Glutamatergic neuron (in vitro differentiated cells): ENCODE measurements around the gene SCD5. TPM values are rescaled to one million over a fixed set of nuclear protein-coding genes. Genes with fewer than 3 reads are reported as not detected.

Experiments
- DNase-seq: peaks from one replicate; pipeline ENCODE4 v3.0.0; 2022
- H3K27ac Mint-ChIP-seq: one replicate; pipeline ENCODE4 v1.8.0; 2020; ENCODE audit warnings: mild to moderate bottlenecking, mixed read lengths, inconsistent platforms; ENCODE audit not compliant: unreplicated experiment
- H3K27me3 Mint-ChIP-seq: one replicate; pipeline ENCODE4 v1.8.0; 2020; ENCODE audit warnings: mild to moderate bottlenecking, moderate library complexity, mixed read lengths, inconsistent platforms; ENCODE audit not compliant: unreplicated experiment
- H3K36me3 Mint-ChIP-seq: one replicate; pipeline ENCODE4 v1.8.0; 2020; ENCODE audit warnings: mild to moderate bottlenecking, mixed read lengths, inconsistent platforms; ENCODE audit not compliant: unreplicated experiment
- H3K4me1 Mint-ChIP-seq: one replicate; pipeline ENCODE4 v1.8.0; 2020; ENCODE audit warnings: mild to moderate bottlenecking, low read depth, mixed read lengths, inconsistent platforms; ENCODE audit not compliant: unreplicated experiment
- H3K4me3 Mint-ChIP-seq: one replicate; pipeline ENCODE4 v1.8.0; 2020; ENCODE audit warnings: mild to moderate bottlenecking, mixed read lengths, inconsistent platforms; ENCODE audit not compliant: unreplicated experiment
- H3K9me3 Mint-ChIP-seq: one replicate; pipeline ENCODE4 v1.8.0; 2020; ENCODE audit warnings: mild to moderate bottlenecking, moderate library complexity, mixed read lengths, inconsistent platforms; ENCODE audit not compliant: unreplicated experiment
- CTCF ChIP-seq: fragments of 200-600 bp; sonication (generic); IDR thresholded peaks from one replicate; pipeline ENCODE4 v1.5.0; 2021; ENCODE audit not compliant: partially characterized antibody, unreplicated experiment
- total RNA-seq: library from RNA; stranded (reverse); fragmentation: NEBNext Ultra II Directional; extraction: Animal tissue kit (Norgen Biotek cat#: 25700); gene quantifications from one replicate; pipeline ENCODE4 v1.2.1, GENCODE V29; 2021; ENCODE audit not compliant: unreplicated experiment

Gene SCD5
- total RNA-seq, 1 donor from 2014 or later, result 31.9 TPM

- peaks cover 15% of the 10 kb centered on the region for H3K4me1 Mint-ChIP-seq
- no peak for DNase-seq
- H3K9me3 Mint-ChIP-seq, result peaks cover 8% of the 10 kb centered on the region
- peaks cover 2% of the 10 kb centered on the region for H3K27me3 Mint-ChIP-seq
- H3K4me3 Mint-ChIP-seq, result no peak overlapping the region
- no peak for TF ChIP-seq CTCF
- H3K27ac Mint-ChIP-seq, result no peak overlapping the region
- H3K36me3 Mint-ChIP-seq, result no peaks in the 10 kb centered on the region
These were observed 44.0 kb downstream of the SCD5 start for GRCh38 chr4:82754513-82755165.

- no peak for TF ChIP-seq CTCF
- no peaks in the 10 kb centered on the region for H3K36me3 Mint-ChIP-seq
- DNase-seq, result no peak
- H3K27me3 Mint-ChIP-seq, result peaks cover 2% of the 10 kb centered on the region
- H3K4me3 Mint-ChIP-seq, result no peak overlapping the region
- H3K27ac Mint-ChIP-seq, result no peak overlapping the region
- peaks cover 4% of the 10 kb centered on the region for H3K9me3 Mint-ChIP-seq
- peaks cover 9% of the 10 kb centered on the region for H3K4me1 Mint-ChIP-seq
These were observed 44.7 kb downstream of the SCD5 start for GRCh38 chr4:82753725-82754410.

- Mint-ChIP-seq H3K4me3 (no peak overlapping the region), H3K27me3 (peaks cover 2% of the 10 kb centered on the region), H3K4me1 (peaks cover 10% of the 10 kb centered on the region), H3K9me3 (peaks cover 3% of the 10 kb centered on the region), H3K36me3 (no peaks in the 10 kb centered on the region), H3K27ac (no peak overlapping the region)
- DNase-seq, result no peak
- no peak for TF ChIP-seq CTCF
These were observed 45.4 kb downstream of the SCD5 start for GRCh38 chr4:82753238-82753637.

GRCh38 chr4:82748810-82749470 lies 49.7 kb downstream of the SCD5 start:
- Mint-ChIP-seq H3K27ac (no peak overlapping the region), H3K9me3 (no peaks in the 10 kb centered on the region), H3K27me3 (no peaks in the 10 kb centered on the region), H3K36me3 (no peaks in the 10 kb centered on the region), H3K4me1 (peaks cover 11% of the 10 kb centered on the region), H3K4me3 (no peak overlapping the region)
- no peak for DNase-seq
- TF ChIP-seq CTCF, result no peak
